HepG2 (cell line): ENCODE results near the gene FANCF. TPM values are rescaled to one million over a fixed set of nuclear protein-coding genes. Genes with fewer than 3 reads are reported as not detected.

Experiments used
- ATF7-NPFF ChIP-seq: sonication (generic); formaldehyde crosslinking; IDR thresholded peaks from 2 replicates; pipeline ENCODE4 v1.8.1; 2023; ENCODE audit warnings: mild to moderate bottlenecking, low read depth, missing genetic modification reagents, moderate library complexity
- BRD4 ChIP-seq: sonication (generic); formaldehyde crosslinking; IDR thresholded peaks from 2 replicates; pipeline ENCODE4 v1.4.0; 2020; ENCODE audit warnings: missing genetic modification reagents
- DR1 ChIP-seq: sonication (generic); formaldehyde crosslinking; IDR thresholded peaks from 2 replicates; pipeline ENCODE4 v1.8.0; 2021; ENCODE audit warnings: mild to moderate bottlenecking, missing genetic modification reagents, inconsistent platforms
- HOXA5 ChIP-seq: sonication (generic); formaldehyde crosslinking; IDR thresholded peaks from 2 replicates; pipeline ENCODE4 v1.4.0; 2020; ENCODE audit warnings: missing genetic modification reagents
- KDM5B ChIP-seq: sonication (generic); formaldehyde crosslinking; IDR thresholded peaks from 2 replicates; pipeline ENCODE4 v1.4.0; 2020; ENCODE audit warnings: missing genetic modification reagents, mild to moderate bottlenecking, borderline replicate concordance
- NR2F1 ChIP-seq, 2 experiments: fragments of 450-650 bp in 1 of 2; formaldehyde crosslinking in 1 of 2; IDR thresholded peaks; 2 replicates each; pipeline versions ENCODE4 v1.5.0 to v1.6.1; 2016 to 2020; ENCODE audit warnings: mild to moderate bottlenecking in 1 of 2, missing compliant biosample characterization in 1 of 2, missing genetic modification reagents in 1 of 2, moderate library complexity in 1 of 2
- PRPF4 ChIP-seq: fragments of 200-400 bp; formaldehyde crosslinking; IDR thresholded peaks from 2 replicates; pipeline ENCODE4 v1.6.1; 2016; ENCODE audit warnings: low read length, low read depth; ENCODE audit not compliant: poor library complexity, severe bottlenecking
- RBFOX2 ChIP-seq: fragments of 200-400 bp; formaldehyde crosslinking; IDR thresholded peaks from 2 replicates; pipeline ENCODE4 v1.6.1; 2017; ENCODE audit warnings: low read depth, mild to moderate bottlenecking, low read length
- RBM39 ChIP-seq: fragments of 200-400 bp; formaldehyde crosslinking; IDR thresholded peaks from one replicate; pipeline ENCODE4 v1.6.1; 2018; ENCODE audit warnings: antibody characterized with exemption, mild to moderate bottlenecking, low read depth, low read length; ENCODE audit not compliant: poor library complexity, severe bottlenecking
- RFX5 ChIP-seq: IDR thresholded peaks from 2 replicates; pipeline ENCODE4 v1.6.1; 2011; ENCODE audit warnings: low read depth, low read length, improper control_type of control experiment
- SMARCE1 ChIP-seq: fragments of 450-650 bp; IDR thresholded peaks from 2 replicates; pipeline ENCODE4 v1.6.1; 2017; ENCODE audit warnings: borderline replicate concordance
- ZBTB38 ChIP-seq: sonication (generic); formaldehyde crosslinking; IDR thresholded peaks from 2 replicates; pipeline ENCODE4 v1.5.1; 2020; ENCODE audit warnings: mild to moderate bottlenecking, missing genetic modification reagents
- ZKSCAN8 ChIP-seq: IDR thresholded peaks from 2 replicates; pipeline ENCODE4 v1.6.1; 2016; ENCODE audit warnings: borderline replicate concordance, missing genetic modification reagents, missing compliant biosample characterization
- ZNF230 ChIP-seq: sonication (generic); formaldehyde crosslinking; IDR thresholded peaks from 2 replicates; pipeline ENCODE4 v1.4.0; 2020; ENCODE audit warnings: mild to moderate bottlenecking, missing genetic modification reagents
- ZNF264 ChIP-seq: sonication (generic); formaldehyde crosslinking; IDR thresholded peaks from 2 replicates; pipeline ENCODE4 v1.4.0; 2020; ENCODE audit warnings: missing genetic modification reagents
- ZNF3 ChIP-seq: IDR thresholded peaks from 2 replicates; pipeline ENCODE4 v1.7.0; 2017; ENCODE audit warnings: inconsistent platforms
- ZNF629 ChIP-seq: sonication (generic); formaldehyde crosslinking; conservative IDR thresholded peaks from 2 replicates; pipeline ENCODE4 v1.5.0; 2020; ENCODE audit warnings: missing genetic modification reagents
- ZNF670 ChIP-seq: sonication (generic); formaldehyde crosslinking; IDR thresholded peaks from 2 replicates; pipeline ENCODE4 v1.8.0; 2022; ENCODE audit warnings: mild to moderate bottlenecking, missing genetic modification reagents, borderline replicate concordance
- polyA plus RNA-seq, 8 experiments: library from polyadenylated mRNA; depleted of rRNA in 3 of 8; stranded (reverse) in 7 of 8; unstranded in 1 of 8; fragments of >200 nt; fragmentation: Illumina TruSeq in 4 of 8; extraction: Trizol in 4 of 8; gene quantifications; 2 replicates each; pipeline versions ENCODE4 v1.2.1 to v1.2.3, GENCODE V29; 2011 to 2016; ENCODE audit warnings: low read depth in 4 of 8, missing spikeins in 1 of 8, mixed read lengths in 1 of 8; ENCODE audit not compliant: insufficient read depth in 1 of 8
- total RNA-seq, 5 experiments: library from RNA; depleted of rRNA; stranded (reverse); fragments of >200 nt; fragmentation: Illumina TruSeq; extraction: Trizol; gene quantifications; 2 replicates each; pipeline ENCODE4 v1.2.3, GENCODE V29; 2016; ENCODE audit warnings: low read depth in 1 of 5
- TF ChIP-seq, protein P1 (sequence below): sonication (generic); formaldehyde crosslinking; IDR thresholded peaks from 2 replicates; pipeline ENCODE4 v1.5.1; 2020; ENCODE audit warnings: missing genetic modification reagents, mild to moderate bottlenecking, borderline replicate concordance
- TF ChIP-seq, protein P2 (sequence below): sonication (generic); formaldehyde crosslinking; IDR thresholded peaks from 2 replicates; pipeline ENCODE4 v1.9.0; 2022; ENCODE audit warnings: missing genetic modification reagents, mild to moderate bottlenecking, borderline replicate concordance
- TF ChIP-seq, protein P3 (sequence below): sonication (generic); formaldehyde crosslinking; IDR thresholded peaks from 2 replicates; pipeline ENCODE4 v1.4.0; 2020; ENCODE audit warnings: mild to moderate bottlenecking, missing genetic modification reagents, borderline replicate concordance

FANCF gene
- total and polyA plus RNA-seq, 2 of the 13 experiments (the other 11 are each of a cell fraction or from before 2014, with no cell fraction given): 2.5 to 9.7 TPM

DNA sequence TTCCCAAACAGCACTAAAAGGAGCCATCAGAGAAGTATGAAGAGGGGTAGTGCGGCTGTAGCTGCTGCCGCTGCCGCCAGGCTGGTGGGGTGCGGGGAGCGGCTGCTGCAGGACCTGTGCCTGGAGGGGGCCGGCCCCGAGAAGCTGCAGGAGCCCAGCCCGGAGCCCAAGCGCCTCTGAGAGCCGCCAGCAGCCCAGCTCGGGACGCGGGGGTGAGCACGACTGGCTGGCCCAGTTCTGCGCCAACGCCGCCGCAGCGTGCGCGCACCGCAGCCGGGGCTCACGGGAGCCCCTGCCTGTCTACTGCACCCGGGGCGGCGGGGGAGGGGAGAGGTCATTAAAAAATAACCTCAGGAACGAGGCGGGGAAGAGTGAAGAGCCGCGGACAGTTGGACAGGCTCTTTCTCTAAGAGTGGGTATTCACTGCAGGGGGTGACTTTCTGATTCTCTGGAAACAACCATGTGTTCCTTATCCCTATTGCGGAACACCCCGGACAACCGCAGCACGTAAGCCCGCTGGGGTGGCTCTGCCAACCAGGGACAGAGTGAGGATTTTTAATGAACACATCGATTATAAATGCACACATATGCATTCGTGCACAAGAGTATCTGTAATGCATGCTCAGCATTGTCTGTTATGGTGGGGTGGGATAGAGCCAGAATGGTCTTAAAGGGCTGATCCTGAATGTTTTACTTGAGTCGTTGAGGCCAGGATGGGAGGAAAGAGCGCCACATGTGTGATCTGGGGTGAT is 41.2 kb upstream of the FANCF start (continued):
- TF ChIP-seq ZNF629 (CRISPR knock-in tag): peak; percentile 43
- TF ChIP-seq, protein P1, sequence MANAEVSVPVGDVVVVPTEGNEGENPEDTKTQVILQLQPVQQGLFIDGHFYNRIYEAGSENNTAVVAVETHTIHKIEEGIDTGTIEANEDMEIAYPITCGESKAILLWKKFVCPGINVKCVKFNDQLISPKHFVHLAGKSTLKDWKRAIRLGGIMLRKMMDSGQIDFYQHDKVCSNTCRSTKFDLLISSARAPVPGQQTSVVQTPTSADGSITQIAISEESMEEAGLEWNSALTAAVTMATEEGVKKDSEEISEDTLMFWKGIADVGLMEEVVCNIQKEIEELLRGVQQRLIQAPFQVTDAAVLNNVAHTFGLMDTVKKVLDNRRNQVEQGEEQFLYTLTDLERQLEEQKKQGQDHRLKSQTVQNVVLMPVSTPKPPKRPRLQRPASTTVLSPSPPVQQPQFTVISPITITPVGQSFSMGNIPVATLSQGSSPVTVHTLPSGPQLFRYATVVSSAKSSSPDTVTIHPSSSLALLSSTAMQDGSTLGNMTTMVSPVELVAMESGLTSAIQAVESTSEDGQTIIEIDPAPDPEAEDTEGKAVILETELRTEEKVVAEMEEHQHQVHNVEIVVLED: peak; percentile 63
- TF ChIP-seq RBM39: peak; percentile 79
- peak; percentile 25; the same call in 1 of the 2 replicates for TF ChIP-seq ATF7-NPFF (CRISPR knock-in tag)
- TF ChIP-seq ZNF264 (CRISPR knock-in tag): 0 out of 2 replicates have a peak, but pooled peaks have one; percentile 12
- TF ChIP-seq HOXA5 (CRISPR knock-in tag): peak; percentile 75
- peak; percentile 62 for TF ChIP-seq BRD4
- TF ChIP-seq ZNF3 (CRISPR knock-in tag): 0 out of 2 replicates have a peak, but pooled peaks have one; percentile 2
- no peak for TF ChIP-seq ZNF670
- no peak for TF ChIP-seq PRPF4
- 0 out of 2 replicates have a peak, but pooled peaks have one; percentile 32 for TF ChIP-seq ZBTB38 (CRISPR knock-in tag)
- TF ChIP-seq ZNF230 (CRISPR knock-in tag): peak; percentile 53; the same call in 1 of the 2 replicates
- TF ChIP-seq RFX5: no peak
- peak; percentile 43; the same call in 1 of the 2 replicates for TF ChIP-seq DR1 (CRISPR knock-in tag)
- peak; percentile 93 for TF ChIP-seq RBFOX2
- TF ChIP-seq ZKSCAN8 (CRISPR knock-in tag): no peak
- peak; percentile 64; the same call in 1 of the 2 replicates for TF ChIP-seq KDM5B (CRISPR knock-in tag)
- TF ChIP-seq NR2F1 (CRISPR knock-in tag; IDR thresholded peaks at IDR 0.05): peak; percentile 30 to 65; a peak in 3 of 4 replicates
- TF ChIP-seq, protein P2, sequence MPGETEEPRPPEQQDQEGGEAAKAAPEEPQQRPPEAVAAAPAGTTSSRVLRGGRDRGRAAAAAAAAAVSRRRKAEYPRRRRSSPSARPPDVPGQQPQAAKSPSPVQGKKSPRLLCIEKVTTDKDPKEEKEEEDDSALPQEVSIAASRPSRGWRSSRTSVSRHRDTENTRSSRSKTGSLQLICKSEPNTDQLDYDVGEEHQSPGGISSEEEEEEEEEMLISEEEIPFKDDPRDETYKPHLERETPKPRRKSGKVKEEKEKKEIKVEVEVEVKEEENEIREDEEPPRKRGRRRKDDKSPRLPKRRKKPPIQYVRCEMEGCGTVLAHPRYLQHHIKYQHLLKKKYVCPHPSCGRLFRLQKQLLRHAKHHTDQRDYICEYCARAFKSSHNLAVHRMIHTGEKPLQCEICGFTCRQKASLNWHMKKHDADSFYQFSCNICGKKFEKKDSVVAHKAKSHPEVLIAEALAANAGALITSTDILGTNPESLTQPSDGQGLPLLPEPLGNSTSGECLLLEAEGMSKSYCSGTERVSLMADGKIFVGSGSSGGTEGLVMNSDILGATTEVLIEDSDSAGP: peak; percentile 86; the same call in 1 of the 2 replicates
- no peak for TF ChIP-seq SMARCE1
- TF ChIP-seq, protein P3, sequence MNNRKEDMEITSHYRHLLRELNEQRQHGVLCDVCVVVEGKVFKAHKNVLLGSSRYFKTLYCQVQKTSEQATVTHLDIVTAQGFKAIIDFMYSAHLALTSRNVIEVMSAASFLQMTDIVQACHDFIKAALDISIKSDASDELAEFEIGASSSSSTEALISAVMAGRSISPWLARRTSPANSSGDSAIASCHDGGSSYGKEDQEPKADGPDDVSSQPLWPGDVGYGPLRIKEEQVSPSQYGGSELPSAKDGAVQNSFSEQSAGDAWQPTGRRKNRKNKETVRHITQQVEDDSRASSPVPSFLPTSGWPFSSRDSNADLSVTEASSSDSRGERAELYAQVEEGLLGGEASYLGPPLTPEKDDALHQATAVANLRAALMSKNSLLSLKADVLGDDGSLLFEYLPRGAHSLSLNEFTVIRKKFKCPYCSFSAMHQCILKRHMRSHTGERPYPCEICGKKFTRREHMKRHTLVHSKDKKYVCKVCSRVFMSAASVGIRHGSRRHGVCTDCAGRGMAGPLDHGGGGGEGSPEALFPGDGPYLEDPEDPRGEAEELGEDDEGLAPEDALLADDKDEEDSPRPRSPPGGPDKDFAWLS (CRISPR knock-in tag): no peak
